Astrocyte of the cerebellum (primary cell): ENCODE measurements around the gene KRTDAP.

Experiments
- DNase-seq: peaks from one replicate; pipeline ENCODE4 v3.0.0-alpha.2; 2011; ENCODE audit warnings: low read depth
- H3K4me3 ChIP-seq: 2 replicates; pipeline ENCODE4 v1.5.1; 2011; ENCODE audit warnings: mild to moderate bottlenecking, low read depth, low read length, moderate library complexity
- CTCF ChIP-seq: IDR thresholded peaks from 2 replicates; pipeline ENCODE4 v1.5.1; 2012; ENCODE audit warnings: low read length, low read depth, moderate library complexity, mild to moderate bottlenecking; ENCODE audit errors: missing control alignments
- in situ Hi-C: cut with HindIII; loops from 2 replicates; pipeline ENCODE4 v1.10.0; 2017; ENCODE audit warnings: low sequenced_read_pairs

The KRTDAP gene, protein sequence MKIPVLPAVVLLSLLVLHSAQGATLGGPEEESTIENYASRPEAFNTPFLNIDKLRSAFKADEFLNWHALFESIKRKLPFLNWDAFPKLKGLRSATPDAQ

GRCh38 chr19:35490364-35490763 is at the start of gene KRTDAP:
Gene KRTDAP, minus strand, starts transcription at chr19:35490464. Its CDS starts 22 bp downstream, at chr19:35490442.
- no peak for TF ChIP-seq CTCF
- no peak within 1 kb of the TSS for H3K4me3 ChIP-seq
- in situ Hi-C loops = no loop called here
- DNase-seq = no peak

DNA sequence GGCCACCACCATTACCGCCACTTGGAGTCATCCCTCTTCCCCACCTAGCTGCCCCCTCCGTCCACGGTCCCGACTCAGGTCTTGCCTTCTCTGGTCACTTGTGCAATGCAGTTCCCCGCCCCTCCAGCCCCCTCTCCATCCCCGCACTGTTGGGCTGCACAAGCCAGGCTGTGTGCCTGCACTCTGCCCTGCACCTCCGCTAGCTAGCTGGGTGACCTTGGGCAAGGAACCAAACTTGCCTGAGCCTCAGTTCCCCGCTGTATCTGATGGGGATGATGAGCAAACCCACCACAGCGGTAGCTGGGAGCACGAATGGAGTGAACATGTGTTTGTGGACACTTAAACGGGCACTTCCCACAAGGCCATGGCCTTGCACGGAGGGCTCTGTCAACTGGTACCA is 49.6 kb upstream of the KRTDAP start:
- no peak overlapping the region for H3K4me3 ChIP-seq
- TF ChIP-seq CTCF = no peak
- in situ Hi-C loops = no loop called here
- DNase-seq = no peak

DNA sequence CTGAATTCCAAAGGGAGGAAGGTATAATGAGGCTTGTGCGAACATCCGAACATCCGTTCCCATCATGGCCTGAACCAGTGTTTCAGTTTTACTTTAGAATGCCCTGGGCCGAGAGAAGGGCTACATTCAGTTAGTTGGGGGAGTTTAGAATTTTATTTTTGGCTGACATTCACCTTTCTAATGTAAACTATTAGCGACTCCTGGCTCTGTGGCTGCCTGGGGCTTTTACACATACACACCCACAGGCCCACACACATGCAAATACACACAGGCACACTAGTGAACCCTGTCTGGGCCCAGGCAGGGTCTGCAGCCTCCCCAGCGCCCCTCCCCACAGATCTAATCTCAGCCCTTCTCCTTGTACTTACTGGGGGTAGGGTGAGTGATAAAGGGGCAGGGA is 49.0 kb upstream of the KRTDAP start:
- in situ Hi-C loops = no loop called here
- TF ChIP-seq CTCF = no peak
- no peak for DNase-seq
- H3K4me3 ChIP-seq = no peak overlapping the region

DNA sequence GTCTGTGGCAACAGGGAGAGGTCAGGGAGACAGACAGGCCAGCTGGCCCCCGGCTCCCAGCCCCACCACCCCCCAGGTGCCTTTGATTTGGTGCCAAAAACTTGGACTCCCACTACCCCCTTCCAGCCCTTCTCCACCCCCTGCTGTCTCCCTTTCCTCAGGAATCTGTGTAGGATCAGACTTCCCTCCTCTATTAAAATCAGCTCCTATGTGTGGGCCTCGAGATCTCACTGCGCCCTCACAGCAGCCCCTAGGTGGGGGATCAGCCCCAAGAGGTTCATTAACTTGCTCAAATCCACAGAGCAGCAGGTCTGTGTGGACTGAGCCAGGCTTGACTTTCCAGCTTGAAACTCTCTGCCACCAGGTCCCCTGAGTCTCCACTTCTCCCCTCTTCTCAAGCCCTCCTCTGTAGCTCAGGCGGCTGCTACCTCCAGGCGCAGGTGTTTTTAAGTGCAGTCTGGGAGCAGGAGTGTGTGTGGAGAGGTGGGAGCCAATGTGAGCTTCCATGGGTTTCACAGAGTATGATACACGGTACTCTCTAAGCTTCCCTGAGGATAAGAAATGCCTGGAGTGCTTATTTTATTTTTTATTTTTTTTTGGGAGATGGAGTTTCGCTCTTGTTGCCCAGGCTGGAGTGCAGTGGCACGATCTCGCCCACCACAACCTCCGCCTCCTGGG is 44.7 kb upstream of the KRTDAP start:
- in situ Hi-C loops = no loop called here
- TF ChIP-seq CTCF = no peak
- H3K4me3 ChIP-seq = no peak overlapping the region
- DNase-seq = no peak

GRCh38 chr19:35533822-35534392 is 43.6 kb upstream of the KRTDAP start:
- DNase-seq = no peak
- in situ Hi-C loops = no loop called here
- no peak overlapping the region for H3K4me3 ChIP-seq
- TF ChIP-seq CTCF = no peak

GRCh38 chr19:35533201-35533821 is 43.0 kb upstream of the KRTDAP start, which contains the start of gene GAPDHS:
Gene GAPDHS, plus strand, starts transcription at chr19:35533456. Its CDS starts 72 bp downstream, at chr19:35533528.
- DNase-seq = no peak

More at GRCh38 chr19:35533201-35533821, 43.0 kb upstream of the KRTDAP start, which contains the start of gene GAPDHS:
- TF ChIP-seq CTCF = no peak
- in situ Hi-C loops = no loop called here
- H3K4me3 ChIP-seq = no peak within 1 kb of the TSS
